Bone marrow (tissue), 2 donors: ENCODE data around the gene OR5AR1.
"Not testable (repeated sequence)": the region's sequence is repeated elsewhere in the genome, so short reads cannot be mapped to it uniquely, and the experiment has no call there.

ENCODE experiments used
- DNase-seq, 2 donors: peaks; one replicate each; lab custom pipeline; 2025; lab: John Stamatoyannopoulos, UW

OR5AR1 gene

GRCh38 chr11:56663386-56663785 is at the start of gene OR5AR1:
OR5AR1 (plus strand) TSS chr11:56663686; CDS start chr11:56663686, 0 bp downstream.
- DNase-seq, result no peak

- DNase-seq, result no peak
Measured at GRCh38 chr11:56624661-56625110, 38.8 kb upstream of the OR5AR1 start.

- no peak for DNase-seq
Measured at GRCh38 chr11:56625946-56626345, 37.5 kb upstream of the OR5AR1 start.

GRCh38 chr11:56632329-56632728 is 31.2 kb upstream of the OR5AR1 start:
- no peak for DNase-seq

- no peak for DNase-seq
Measured at GRCh38 chr11:56636861-56637260, 26.6 kb upstream of the OR5AR1 start.

GRCh38 chr11:56637500-56637899 is 26.0 kb upstream of the OR5AR1 start:
- no peak for DNase-seq

GRCh38 chr11:56642339-56642738 is 21.1 kb upstream of the OR5AR1 start, which contains the start of gene OR5AP2:
OR5AP2 (minus strand) TSS chr11:56642439; CDS start chr11:56642439, 0 bp downstream.
- DNase-seq, result no peak

GRCh38 chr11:56659755-56660154 is 3.7 kb upstream of the OR5AR1 start:
- DNase-seq, result no peak

- no peak for DNase-seq
Measured at GRCh38 chr11:56670984-56671383, 7.5 kb downstream of the OR5AR1 start.

- no peak for DNase-seq
Measured at GRCh38 chr11:56688554-56689100, 25.1 kb downstream of the OR5AR1 start.

GRCh38 chr11:56691179-56691578 is 27.7 kb downstream of the OR5AR1 start:
- DNase-seq, result not testable (repeated sequence)

- no peak for DNase-seq
Measured at GRCh38 chr11:56693428-56693827, 29.9 kb downstream of the OR5AR1 start.

- DNase-seq, result no peak
Measured at GRCh38 chr11:56698795-56699194, 35.3 kb downstream of the OR5AR1 start, which contains the start of gene OR9G1. OR9G1 (plus strand) TSS chr11:56699095; CDS start chr11:56700388, 1,293 bp downstream.

GRCh38 chr11:56700242-56700913 is 36.9 kb downstream of the OR5AR1 start:
- no peak for DNase-seq

GRCh38 chr11:56700914-56701485 is 37.5 kb downstream of the OR5AR1 start:
- no peak for DNase-seq

- no peak for DNase-seq
Measured at GRCh38 chr11:56705784-56706396, 42.4 kb downstream of the OR5AR1 start.

GRCh38 chr11:56706486-56706885 is 43.0 kb downstream of the OR5AR1 start:
- no peak for DNase-seq

- no peak for DNase-seq
Measured at GRCh38 chr11:56714206-56714605, 50.7 kb downstream of the OR5AR1 start.
